ENCODE measurements around the gene PFN4. TPM values are rescaled to one million over a fixed set of nuclear protein-coding genes. Genes with fewer than 3 reads are reported as not detected.

The PFN4 gene
- total and polyA plus RNA-seq, 9 of the 15 experiments (the other 6 are each of a cell fraction or from before 2014, with no cell fraction given), result 0.07 to 0.54 (median 0.31) TPM; not detected in 2

- FAIRE-seq (no peak), DNase-seq (ENCODE audit: extremely low read depth in 1 of 4, low spot score in 3 of 4) (no peak), ATAC-seq (no peak)
- peaks cover 6% of the 10 kb centered on the region; the same call in 1 of the 3 replicates for H3K79me2 ChIP-seq (ENCODE audit: control insufficient read depth, insufficient read depth, low read length)
- H3K36me3 ChIP-seq (ENCODE audit: control insufficient read depth, insufficient read depth, low read length), result no peaks in the 10 kb centered on the region
- intact Hi-C loops (cut with micrococcal nuclease) (no loop called here), in situ Hi-C loops (cut with MboI) (no loop called here)
- peaks cover 3 to 11% of the 10 kb centered on the region in 2 experiments; a peak in 3 of 5 replicates for H3K4me1 ChIP-seq (replicated peaks in 1 of 2; ENCODE audit: control insufficient read depth in 2 of 2, insufficient read depth in 2 of 2, low read length in 2 of 2)
- 74% methylated on average over 5 of the region's 5 CpGs for WGBS (ENCODE audit: insufficient coverage, low coverage, missing lambda C conversion rate)
- POLR2A ChIA-PET, result interaction anchor here (0.8 to 2.5 kb wide), 3 partner anchors 10 to 194 kb away, joined by 4 to 25 read pairs (median 7); partner anchors contain the start of gene ATAD2B
- TF ChIP-seq CBFA2T3 (IDR thresholded peaks at IDR 0.05) (no peak), ZNF75A (CRISPR knock-in tag; IDR thresholded peaks at IDR 0.05) (no peak), HDAC2 (IDR thresholded peaks at IDR 0.05) (no peak), MEF2A (IDR thresholded peaks at IDR 0.05; ENCODE audit: control insufficient read depth, low read depth, low read length) (no peak), KLF16 (IDR thresholded peaks at IDR 0.05) (no peak), FOXJ2 (tag; IDR thresholded peaks at IDR 0.05) (no peak), ZSCAN29 (IDR thresholded peaks at IDR 0.05) (no peak), ARNT (IDR thresholded peaks at IDR 0.05) (no peak), MBD2 (IDR thresholded peaks at IDR 0.05; ENCODE audit: borderline replicate concordance, low read depth) (no peak), CBFB (CRISPR knock-in tag; IDR thresholded peaks at IDR 0.05) (no peak), CHD4 (IDR thresholded peaks at IDR 0.05; ENCODE audit: insufficient read depth, insufficient replicate concordance, low read depth, low read length, poor library complexity, severe bottlenecking) (no peak)
- TF ChIP-seq, protein P1, sequence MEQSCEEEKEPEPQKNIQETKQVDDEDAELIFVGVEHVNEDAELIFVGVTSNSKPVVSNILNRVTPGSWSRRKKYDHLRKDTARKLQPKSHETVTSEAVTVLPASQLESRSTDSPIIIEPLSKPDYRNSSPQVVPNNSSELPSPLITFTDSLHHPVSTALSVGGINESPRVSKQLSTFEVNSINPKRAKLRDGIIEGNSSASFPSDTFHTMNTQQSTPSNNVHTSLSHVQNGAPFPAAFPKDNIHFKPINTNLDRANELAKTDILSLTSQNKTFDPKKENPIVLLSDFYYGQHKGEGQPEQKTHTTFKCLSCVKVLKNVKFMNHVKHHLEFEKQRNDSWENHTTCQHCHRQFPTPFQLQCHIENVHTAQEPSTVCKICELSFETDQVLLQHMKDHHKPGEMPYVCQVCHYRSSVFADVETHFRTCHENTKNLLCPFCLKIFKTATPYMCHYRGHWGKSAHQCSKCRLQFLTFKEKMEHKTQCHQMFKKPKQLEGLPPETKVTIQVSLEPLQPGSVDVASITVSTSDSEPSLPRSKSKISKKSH (CRISPR knock-in tag; IDR thresholded peaks at IDR 0.05), result no peak
- TF ChIP-seq, protein P2, sequence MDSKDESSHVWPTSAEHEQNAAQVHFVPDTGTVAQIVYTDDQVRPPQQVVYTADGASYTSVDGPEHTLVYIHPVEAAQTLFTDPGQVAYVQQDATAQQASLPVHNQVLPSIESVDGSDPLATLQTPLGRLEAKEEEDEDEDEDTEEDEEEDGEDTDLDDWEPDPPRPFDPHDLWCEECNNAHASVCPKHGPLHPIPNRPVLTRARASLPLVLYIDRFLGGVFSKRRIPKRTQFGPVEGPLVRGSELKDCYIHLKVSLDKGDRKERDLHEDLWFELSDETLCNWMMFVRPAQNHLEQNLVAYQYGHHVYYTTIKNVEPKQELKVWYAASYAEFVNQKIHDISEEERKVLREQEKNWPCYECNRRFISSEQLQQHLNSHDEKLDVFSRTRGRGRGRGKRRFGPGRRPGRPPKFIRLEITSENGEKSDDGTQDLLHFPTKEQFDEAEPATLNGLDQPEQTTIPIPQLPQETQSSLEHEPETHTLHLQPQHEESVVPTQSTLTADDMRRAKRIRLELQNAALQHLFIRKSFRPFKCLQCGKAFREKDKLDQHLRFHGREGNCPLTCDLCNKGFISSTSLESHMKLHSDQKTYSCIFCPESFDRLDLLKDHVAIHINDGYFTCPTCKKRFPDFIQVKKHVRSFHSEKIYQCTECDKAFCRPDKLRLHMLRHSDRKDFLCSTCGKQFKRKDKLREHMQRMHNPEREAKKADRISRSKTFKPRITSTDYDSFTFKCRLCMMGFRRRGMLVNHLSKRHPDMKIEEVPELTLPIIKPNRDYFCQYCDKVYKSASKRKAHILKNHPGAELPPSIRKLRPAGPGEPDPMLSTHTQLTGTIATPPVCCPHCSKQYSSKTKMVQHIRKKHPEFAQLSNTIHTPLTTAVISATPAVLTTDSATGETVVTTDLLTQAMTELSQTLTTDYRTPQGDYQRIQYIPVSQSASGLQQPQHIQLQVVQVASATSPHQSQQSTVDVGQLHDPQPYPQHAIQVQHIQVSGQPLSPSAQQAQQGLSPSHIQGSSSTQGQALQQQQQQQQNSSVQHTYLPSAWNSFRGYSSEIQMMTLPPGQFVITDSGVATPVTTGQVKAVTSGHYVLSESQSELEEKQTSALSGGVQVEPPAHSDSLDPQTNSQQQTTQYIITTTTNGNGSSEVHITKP (IDR thresholded peaks at IDR 0.05; ENCODE audit: partially characterized antibody), result no peak
- H3K9me3 ChIP-seq (replicated peaks; ENCODE audit: control insufficient read depth, insufficient read depth, low read depth, low read length), result no peaks in the 10 kb centered on the region
- no peak overlapping the region for H3K9ac ChIP-seq (ENCODE audit: insufficient read depth in 1 of 2, low read depth in 2 of 2, low read length in 2 of 2)
- H3K27me3 ChIP-seq (ENCODE audit: control insufficient read depth in 2 of 2, insufficient read depth in 2 of 2, low read length in 2 of 2), result no peaks in the 10 kb centered on the region
- H3K4me2 ChIP-seq (ENCODE audit: insufficient read depth, low read length), result no peak overlapping the region
- no TSS peak for BruUV-seq (replicated peaks)
- H2AFZ ChIP-seq (ENCODE audit: low read depth, low read length), result no peak overlapping the region
- no peaks in the 10 kb centered on the region for H4K20me1 ChIP-seq (replicated peaks; ENCODE audit: control insufficient read depth, insufficient read depth, low read length)
- H3K4me3 ChIP-seq, result no peak overlapping the region
- no peaks in the 10 kb centered on the region for H3K9me1 ChIP-seq (ENCODE audit: control insufficient read depth, insufficient read depth, low read length)
- no peak overlapping the region for H3K27ac ChIP-seq (ENCODE audit: extremely low read depth, low read depth, low read length)
- CTCF ChIA-PET (ENCODE audit: low intra/inter-chr PET ratio), result no interaction called here
Measured at GRCh38 chr2:24121066-24121465, 2.1 kb downstream of the PFN4 start.
